ENCODE data around the gene CCDC158. TPM values are rescaled to one million over a fixed set of nuclear protein-coding genes. Genes with fewer than 3 reads are reported as not detected.

The CCDC158 gene
- total and polyA plus RNA-seq, 2 of the 8 experiments (the other 6 are each of a cell fraction or from before 2014, with no cell fraction given) = not detected

- no peak overlapping the region for H3K4me2 ChIP-seq (ENCODE audit: insufficient read depth in 1 of 2, low read depth in 2 of 2, low read length in 2 of 2)
- H4K20me1 ChIP-seq (replicated peaks in 1 of 2; ENCODE audit: control insufficient read depth in 1 of 2, insufficient read depth in 2 of 2, low read length in 2 of 2) = peaks cover 0 to 1% of the 10 kb centered on the region in 2 experiments
- no peak overlapping the region for H4K91ac ChIP-seq (replicated peaks; ENCODE audit: insufficient read length, low read length)
- H3K18ac ChIP-seq (ENCODE audit: extremely low read depth, low read length) = no peak overlapping the region
- H3K23ac ChIP-seq (ENCODE audit: insufficient read length) = no peak overlapping the region
- no peak overlapping the region for H2BK20ac ChIP-seq (ENCODE audit: low read length)
- peaks cover 2 to 17% (median 11%) of the 10 kb centered on the region in 4 experiments for H3K27me3 ChIP-seq (replicated peaks in 1 of 4; ENCODE audit: control insufficient read depth in 3 of 4, extremely low read depth in 1 of 4, insufficient read depth in 3 of 4, low read length in 3 of 4)
- peaks cover 8% of the 10 kb centered on the region; the same call in 1 of the 2 replicates for H3K23me2 ChIP-seq (ENCODE audit: low read depth, low read length)
- H3K56ac ChIP-seq (replicated peaks; ENCODE audit: insufficient read length, low read depth, low read length) = no peak overlapping the region
- no peaks in the 10 kb centered on the region for H3K79me2 ChIP-seq (ENCODE audit: control insufficient read depth in 1 of 2, insufficient read depth in 2 of 2, low read length in 2 of 2)
- TF ChIP-seq RBBP5 (IDR thresholded peaks at IDR 0.05; ENCODE audit: borderline replicate concordance, low read depth, low read length) = no peak
- TF ChIP-seq, protein P1, sequence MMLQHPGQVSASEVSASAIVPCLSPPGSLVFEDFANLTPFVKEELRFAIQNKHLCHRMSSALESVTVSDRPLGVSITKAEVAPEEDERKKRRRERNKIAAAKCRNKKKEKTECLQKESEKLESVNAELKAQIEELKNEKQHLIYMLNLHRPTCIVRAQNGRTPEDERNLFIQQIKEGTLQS (IDR thresholded peaks at IDR 0.05; ENCODE audit: insufficient read depth, low read depth, low read length) = no peak
- no peak overlapping the region for H2BK120ac ChIP-seq (replicated peaks; ENCODE audit: low read depth, low read length)
- ChIA-PET CTCF (ENCODE audit: partially characterized antibody) (interaction anchor here (0.8 to 1.5 kb wide), 3 partner anchors 74 to 488 kb away, joined by 3 to 4 read pairs (median 4); no protein-coding TSS in a partner anchor), POLR2A (ENCODE audit: partially characterized antibody) (no interaction called here)
- H3K27ac ChIP-seq (ENCODE audit: low read depth, low read length) = no peak overlapping the region
- H3K9me3 ChIP-seq (ENCODE audit: insufficient read depth in 2 of 2, low read depth in 1 of 2, low read length in 1 of 2) = no peaks in the 10 kb centered on the region; a peak in 1 of 4 replicates
- whole genome bisulfite sequencing, 2 experiments (ENCODE audit: extremely low coverage in 1 of 2, insufficient coverage in 1 of 2, insufficient read length in 1 of 2, insufficient replicate concordance in 2 of 2, low coverage in 1 of 2, low lambda C conversion rate in 2 of 2, missing lambda C conversion rate in 1 of 2) = 69% methylated on average over 3 of the region's 3 CpGs; no CpG with 5 or more reads in 1 of the 2 experiments
- no peak overlapping the region for H2BK12ac ChIP-seq (ENCODE audit: low read depth, low read length)
- FAIRE-seq (no peak), DNase-seq (ENCODE audit: low read depth in 1 of 2, low spot score in 2 of 2) (no peak)
- no peak overlapping the region for H3K9ac ChIP-seq (replicated peaks in 1 of 4; ENCODE audit: extremely low read depth in 1 of 4, low read depth in 3 of 4, low read length in 3 of 4)
- no peak overlapping the region for H4K5ac ChIP-seq (ENCODE audit: insufficient read length, low read depth, low read length)
- H2BK15ac ChIP-seq (ENCODE audit: low read length) = no peak overlapping the region
- H2BK5ac ChIP-seq (ENCODE audit: low read depth, low read length) = no peak overlapping the region
- H4K8ac ChIP-seq (ENCODE audit: extremely low read depth, insufficient read depth, low read length) = no peak overlapping the region
- no peak overlapping the region for H3K14ac ChIP-seq (ENCODE audit: insufficient read length)
- H3K36me3 ChIP-seq (ENCODE audit: control insufficient read depth in 2 of 4, insufficient read depth in 4 of 4, low read length in 3 of 4) = no peaks in the 10 kb centered on the region
- no peak overlapping the region for H2AFZ ChIP-seq (ENCODE audit: low read length)
- no peaks in the 10 kb centered on the region for H3K79me1 ChIP-seq (ENCODE audit: low read depth, low read length)
- no peak overlapping the region for H3K4ac ChIP-seq (replicated peaks; ENCODE audit: insufficient read length, low read depth, low read length)
- H2AK5ac ChIP-seq (ENCODE audit: low read depth, low read length) = no peak overlapping the region
- H3K4me3 ChIP-seq (ENCODE audit: extremely low read depth in 1 of 4, insufficient read depth in 2 of 4, low read depth in 3 of 4, low read length in 4 of 4) = no peak overlapping the region
- H3K4me1 ChIP-seq (replicated peaks in 1 of 4; ENCODE audit: control insufficient read depth in 3 of 4, insufficient read depth in 4 of 4, low read length in 3 of 4) = no peaks in the 10 kb centered on the region; a peak in 1 of 7 replicates
Observed at GRCh38 chr4:76302826-76303438, 118.0 kb downstream of the CCDC158 start.

Data from H1 (cell line).